ENCODE results near the gene S100A5.
A peak's percentile ranks its signal among the peaks of the same experiment; 100 is the strongest.

S100A5 gene

GRCh38 chr1:153493343-153493960 is 47.3 kb downstream of the S100A5 start:
- no peak overlapping the region for H2BK12ac ChIP-seq (ENCODE audit: low read length)
- H3K9me3 ChIP-seq (ENCODE audit: insufficient read depth, low read depth, low read length) = no peaks in the 10 kb centered on the region
- DNase-seq = peak; percentile 73 to 75
- H3K18ac ChIP-seq (ENCODE audit: low read length) = no peak overlapping the region
- H3K4me2 ChIP-seq (ENCODE audit: low read length) = no peak overlapping the region
- no peaks in the 10 kb centered on the region for H3K27me3 ChIP-seq (ENCODE audit: insufficient read depth, low read length)
- no CpG with 5 or more reads among the region's 6 CpGs for WGBS (ENCODE audit: extremely low coverage, insufficient coverage, insufficient read length)
- H3K4me1 ChIP-seq (ENCODE audit: control insufficient read depth in 1 of 2, insufficient read depth in 2 of 2, low read length in 2 of 2) = peaks cover 5 to 12% of the 10 kb centered on the region in 2 experiments
- no peaks in the 10 kb centered on the region for H3K79me2 ChIP-seq (ENCODE audit: control insufficient read depth, insufficient read depth, low read length, poor library complexity)
- H3K9ac ChIP-seq (ENCODE audit: low read length) = no peak overlapping the region
- H3K4ac ChIP-seq (ENCODE audit: low read depth, low read length) = no peak overlapping the region
- H3K4me3 ChIP-seq (ENCODE audit: low read depth, low read length) = no peak overlapping the region
- H4K91ac ChIP-seq (ENCODE audit: low read depth, low read length) = peak overlapping the region; percentile 31
- no peak overlapping the region for H4K8ac ChIP-seq (ENCODE audit: low read depth, low read length)
- H3K36me3 ChIP-seq (ENCODE audit: control insufficient read depth in 1 of 2, insufficient read depth in 2 of 2, low read length in 2 of 2) = no peaks in the 10 kb centered on the region
- no peak overlapping the region for H3K23ac ChIP-seq (ENCODE audit: low read length)
- H2AFZ ChIP-seq (ENCODE audit: insufficient read depth, low read length, poor library complexity) = no peak overlapping the region
- H3K14ac ChIP-seq (ENCODE audit: low read length) = no peak overlapping the region
- H2BK5ac ChIP-seq (ENCODE audit: low read depth, low read length, poor library complexity) = no peak overlapping the region
- no peak overlapping the region for H2AK5ac ChIP-seq (ENCODE audit: low read length)
- H3K79me1 ChIP-seq (ENCODE audit: low read length) = no peaks in the 10 kb centered on the region
- H3K27ac ChIP-seq (ENCODE audit: low read depth, low read length) = no peak overlapping the region
- H2BK120ac ChIP-seq (ENCODE audit: insufficient read depth, low read length, poor library complexity) = no peak overlapping the region
- H4K12ac ChIP-seq (ENCODE audit: low read depth, low read length) = no peak overlapping the region

GRCh38 chr1:153490272-153491051 is 50.3 kb downstream of the S100A5 start:
- H2AK5ac ChIP-seq (ENCODE audit: low read length) = no peak overlapping the region
- WGBS (ENCODE audit: extremely low coverage, insufficient coverage, insufficient read length) = no CpG with 5 or more reads among the region's 12 CpGs

GRCh38 chr1:153488731-153489130 is 52.0 kb downstream of the S100A5 start:
- no peaks in the 10 kb centered on the region for H3K27me3 ChIP-seq (ENCODE audit: insufficient read depth, low read length)

More at GRCh38 chr1:153490272-153491051, 50.3 kb downstream of the S100A5 start:
- H3K79me1 ChIP-seq (ENCODE audit: low read length) = no peaks in the 10 kb centered on the region
- H3K27ac ChIP-seq (ENCODE audit: low read depth, low read length) = no peak overlapping the region
- no peak overlapping the region for H2BK5ac ChIP-seq (ENCODE audit: low read depth, low read length, poor library complexity)
- no peaks in the 10 kb centered on the region for H3K79me2 ChIP-seq (ENCODE audit: control insufficient read depth, insufficient read depth, low read length, poor library complexity)
- H4K12ac ChIP-seq (ENCODE audit: low read depth, low read length) = no peak overlapping the region
- H2BK12ac ChIP-seq (ENCODE audit: low read length) = no peak overlapping the region
- no peak overlapping the region for H2BK120ac ChIP-seq (ENCODE audit: insufficient read depth, low read length, poor library complexity)
- no peak overlapping the region for H3K23ac ChIP-seq (ENCODE audit: low read length)
- no peak overlapping the region for H4K8ac ChIP-seq (ENCODE audit: low read depth, low read length)
- peaks cover 5 to 12% of the 10 kb centered on the region in 2 experiments for H3K4me1 ChIP-seq (ENCODE audit: control insufficient read depth in 1 of 2, insufficient read depth in 2 of 2, low read length in 2 of 2)
- no peaks in the 10 kb centered on the region for H3K9me3 ChIP-seq (ENCODE audit: insufficient read depth, low read depth, low read length)
- H3K36me3 ChIP-seq (ENCODE audit: control insufficient read depth in 1 of 2, insufficient read depth in 2 of 2, low read length in 2 of 2) = no peaks in the 10 kb centered on the region
- H3K4ac ChIP-seq (ENCODE audit: low read depth, low read length) = no peak overlapping the region
- H3K27me3 ChIP-seq (ENCODE audit: insufficient read depth, low read length) = no peaks in the 10 kb centered on the region
- H2AFZ ChIP-seq (ENCODE audit: insufficient read depth, low read length, poor library complexity) = no peak overlapping the region
- no peak overlapping the region for H4K91ac ChIP-seq (ENCODE audit: low read depth, low read length)
- H3K4me2 ChIP-seq (ENCODE audit: low read length) = no peak overlapping the region
- no peak overlapping the region for H3K4me3 ChIP-seq (ENCODE audit: low read depth, low read length)
- no peak overlapping the region for H3K14ac ChIP-seq (ENCODE audit: low read length)
- no peak overlapping the region for H3K9ac ChIP-seq (ENCODE audit: low read length)
- DNase-seq = no peak
- no peak overlapping the region for H3K18ac ChIP-seq (ENCODE audit: low read length)

GRCh38 chr1:153487707-153488106 is 53.0 kb downstream of the S100A5 start:
- Histone ChIP-seq H2BK120ac (ENCODE audit: insufficient read depth, low read length, poor library complexity) (no peak overlapping the region), H4K8ac (ENCODE audit: low read depth, low read length) (no peak overlapping the region), H3K9me3 (ENCODE audit: insufficient read depth, low read depth, low read length) (no peaks in the 10 kb centered on the region), H3K79me1 (ENCODE audit: low read length) (no peaks in the 10 kb centered on the region), H4K91ac (ENCODE audit: low read depth, low read length) (no peak overlapping the region), H2AK5ac (ENCODE audit: low read length) (no peak overlapping the region), H2AFZ (ENCODE audit: insufficient read depth, low read length, poor library complexity) (no peak overlapping the region), H2BK5ac (ENCODE audit: low read depth, low read length, poor library complexity) (no peak overlapping the region), H3K27ac (ENCODE audit: low read depth, low read length) (no peak overlapping the region), H3K4ac (ENCODE audit: low read depth, low read length) (no peak overlapping the region), H3K9ac (ENCODE audit: low read length) (no peak overlapping the region), H4K12ac (ENCODE audit: low read depth, low read length) (no peak overlapping the region), H3K14ac (ENCODE audit: low read length) (no peak overlapping the region), H3K36me3 (ENCODE audit: control insufficient read depth in 1 of 2, insufficient read depth in 2 of 2, low read length in 2 of 2) (no peaks in the 10 kb centered on the region), H3K4me1 (ENCODE audit: control insufficient read depth in 1 of 2, insufficient read depth in 2 of 2, low read length in 2 of 2) (peaks cover 4 to 5% of the 10 kb centered on the region in 2 experiments), H3K18ac (ENCODE audit: low read length) (no peak overlapping the region), H3K4me2 (ENCODE audit: low read length) (no peak overlapping the region), H2BK12ac (ENCODE audit: low read length) (no peak overlapping the region), H3K23ac (ENCODE audit: low read length) (no peak overlapping the region), H3K79me2 (ENCODE audit: control insufficient read depth, insufficient read depth, low read length, poor library complexity) (no peaks in the 10 kb centered on the region), H3K4me3 (ENCODE audit: low read depth, low read length) (no peak overlapping the region), H3K27me3 (ENCODE audit: insufficient read depth, low read length) (no peaks in the 10 kb centered on the region)
- no CpG with 5 or more reads among the region's 2 CpGs for WGBS (ENCODE audit: extremely low coverage, insufficient coverage, insufficient read length)
- DNase-seq = no peak

More at GRCh38 chr1:153488731-153489130, 52.0 kb downstream of the S100A5 start:
- Histone ChIP-seq H2AK5ac (ENCODE audit: low read length) (no peak overlapping the region), H2BK5ac (ENCODE audit: low read depth, low read length, poor library complexity) (no peak overlapping the region), H4K8ac (ENCODE audit: low read depth, low read length) (no peak overlapping the region), H4K91ac (ENCODE audit: low read depth, low read length) (no peak overlapping the region), H3K23ac (ENCODE audit: low read length) (no peak overlapping the region), H3K4me3 (ENCODE audit: low read depth, low read length) (no peak overlapping the region), H2BK120ac (ENCODE audit: insufficient read depth, low read length, poor library complexity) (no peak overlapping the region), H2AFZ (ENCODE audit: insufficient read depth, low read length, poor library complexity) (no peak overlapping the region), H3K4me2 (ENCODE audit: low read length) (no peak overlapping the region), H2BK12ac (ENCODE audit: low read length) (no peak overlapping the region), H3K9me3 (ENCODE audit: insufficient read depth, low read depth, low read length) (no peaks in the 10 kb centered on the region), H3K79me2 (ENCODE audit: control insufficient read depth, insufficient read depth, low read length, poor library complexity) (no peaks in the 10 kb centered on the region), H3K4me1 (ENCODE audit: control insufficient read depth in 1 of 2, insufficient read depth in 2 of 2, low read length in 2 of 2) (peaks cover 5 to 11% of the 10 kb centered on the region in 2 experiments), H4K12ac (ENCODE audit: low read depth, low read length) (no peak overlapping the region), H3K9ac (ENCODE audit: low read length) (peak overlapping the region; percentile 28), H3K4ac (ENCODE audit: low read depth, low read length) (no peak overlapping the region), H3K36me3 (ENCODE audit: control insufficient read depth in 1 of 2, insufficient read depth in 2 of 2, low read length in 2 of 2) (no peaks in the 10 kb centered on the region), H3K79me1 (ENCODE audit: low read length) (no peaks in the 10 kb centered on the region), H3K14ac (ENCODE audit: low read length) (no peak overlapping the region), H3K18ac (ENCODE audit: low read length) (no peak overlapping the region), H3K27ac (ENCODE audit: low read depth, low read length) (no peak overlapping the region)
- no peak for DNase-seq
- no CpG with 5 or more reads among the region's 4 CpGs for WGBS (ENCODE audit: extremely low coverage, insufficient coverage, insufficient read length)
